Caco-2 (cell line): Measurements from ENCODE around the gene TSPAN32. TPM values are rescaled to one million over a fixed set of nuclear protein-coding genes. Genes with fewer than 3 reads are reported as not detected.

Experiments
- BruUV-seq: library from RNA; stranded (reverse); fragments of 400-500 nt; replicated peaks from 2 replicates; lab custom pipeline; 2021; lab: Mats Ljungman, UMichigan
- CTCF ChIA-PET: fragments of 300-600 bp; sonication (Branson Sonifier 250); formaldehyde crosslinking; loops from one replicate; lab custom pipeline; 2022; ENCODE audit warnings: antibody characterized with exemption; lab: Charles Lee
- POLR2A ChIA-PET: fragments of 300-600 bp; sonication (Branson Sonifier 250); formaldehyde crosslinking; loops from one replicate; lab custom pipeline; 2022; ENCODE audit warnings: antibody characterized with exemption; lab: Charles Lee
- DNase-seq, 2 experiments: peaks; one replicate each; pipeline versions ENCODE4 v3.0.0 to v3.0.0-alpha.2; 2020 to 2022
- H3K27me3 ChIP-seq: replicated peaks from 2 replicates; pipeline ENCODE4 v1.6.0; 2011; ENCODE audit warnings: low read length; ENCODE audit not compliant: control insufficient read depth, insufficient read depth
- H3K36me3 ChIP-seq: 2 replicates; pipeline ENCODE4 v1.5.1; 2011; ENCODE audit warnings: low read length; ENCODE audit not compliant: control insufficient read depth, insufficient read depth
- H3K4me1 ChIP-seq: fragments of 250-450 bp; sonication (Bioruptor Pico); 2 replicates; pipeline ENCODE4 v1.5.1; 2020; ENCODE audit warnings: mild to moderate bottlenecking
- H3K4me3 ChIP-seq: 2 replicates; pipeline ENCODE4 v1.5.1; 2011; ENCODE audit warnings: low read depth, mild to moderate bottlenecking, control low read depth, low read length
- H3K9me3 ChIP-seq: fragments of 250-450 bp; sonication (Bioruptor Pico); 2 replicates; pipeline ENCODE4 v1.5.1; 2020; ENCODE audit warnings: mild to moderate bottlenecking, moderate library complexity
- H3K27ac Mint-ChIP-seq: one replicate; pipeline ENCODE4 v1.8.0; 2022; ENCODE audit warnings: mixed read lengths; ENCODE audit not compliant: unreplicated experiment
- H3K27me3 Mint-ChIP-seq: one replicate; pipeline ENCODE4 v1.8.0; 2022; ENCODE audit warnings: mixed read lengths; ENCODE audit not compliant: insufficient read depth, unreplicated experiment
- H3K36me3 Mint-ChIP-seq: one replicate; pipeline ENCODE4 v1.8.0; 2022; ENCODE audit warnings: mild to moderate bottlenecking, mixed read lengths; ENCODE audit not compliant: insufficient read depth, unreplicated experiment
- H3K4me1 Mint-ChIP-seq: one replicate; pipeline ENCODE4 v1.8.0; 2022; ENCODE audit warnings: low read depth, mixed read lengths; ENCODE audit not compliant: unreplicated experiment
- H3K4me3 Mint-ChIP-seq: one replicate; pipeline ENCODE4 v1.8.0; 2022; ENCODE audit warnings: mild to moderate bottlenecking, moderate library complexity, mixed read lengths; ENCODE audit not compliant: unreplicated experiment
- H3K9me3 Mint-ChIP-seq: one replicate; pipeline ENCODE4 v1.8.0; 2022; ENCODE audit warnings: mixed read lengths; ENCODE audit not compliant: unreplicated experiment
- intact Hi-C: fragments of 100-400 bp; cut with micrococcal nuclease; formaldehyde crosslinking; loops from one replicate; pipeline ENCODE4 v1.10.0; 2022; ENCODE audit not compliant: unreplicated experiment
- total RNA-seq: library from RNA; stranded (reverse); gene quantifications from 2 replicates; pipeline ENCODE4 v1.2.3, GENCODE V29; 2022
- TF ChIP-seq, protein P1 (sequence below), 2 experiments: fragments of 200-600 bp in 1 of 2; IDR thresholded peaks; 1 replicate in 1 of 2; 2 replicates in 1 of 2; pipeline versions ENCODE4 v1.5.1 to v1.8.0; 2011 to 2022; ENCODE audit warnings: antibody characterized with exemption in 1 of 2, control low read depth in 1 of 2, inconsistent platforms in 1 of 2, low read depth in 1 of 2, low read length in 1 of 2, mild to moderate bottlenecking in 1 of 2, moderate library complexity in 1 of 2; ENCODE audit not compliant: insufficient read depth in 1 of 2, severe bottlenecking in 1 of 2, unreplicated experiment in 1 of 2

TSPAN32 gene
- total RNA-seq, 1 experiment from 2014 or later, result 1.2 TPM

DNA sequence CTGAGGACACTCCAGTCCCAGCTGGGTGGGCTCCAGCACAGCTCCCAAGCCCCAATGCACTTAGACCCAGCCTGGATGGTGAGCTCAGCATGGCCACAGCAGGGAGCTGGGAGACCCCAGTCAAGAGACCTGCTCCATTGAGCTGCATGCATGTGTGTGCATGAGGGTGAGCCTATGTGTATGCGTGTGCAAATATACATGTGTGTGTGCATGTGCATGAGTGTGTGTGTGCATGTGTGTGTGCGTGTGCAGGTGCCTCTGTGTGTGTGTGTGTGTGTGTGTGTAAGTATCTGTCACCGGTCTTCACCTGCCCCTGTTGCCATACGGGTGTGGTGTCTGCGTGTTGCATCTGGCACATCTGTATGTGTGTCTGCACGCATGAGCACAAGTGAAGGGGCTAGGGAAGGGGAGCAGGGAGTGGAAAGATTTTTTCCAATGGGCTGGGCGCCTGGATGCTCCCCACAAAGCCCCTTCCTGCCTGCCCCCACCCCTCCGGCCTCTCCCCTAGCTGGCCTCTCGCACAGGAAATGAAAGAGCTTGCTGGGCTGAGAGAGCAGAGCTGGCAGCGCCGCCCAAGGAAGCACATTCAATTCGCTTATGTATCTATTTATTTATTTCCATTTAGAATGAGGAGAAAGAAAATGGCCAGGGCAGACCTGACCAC, 4.1 kb downstream of the TSPAN32 start:
- BruUV-seq, result no TSS peak
- Mint-ChIP-seq H3K36me3 (no peaks in the 10 kb centered on the region), H3K4me1 (no peaks in the 10 kb centered on the region), H3K27ac (no peak overlapping the region), H3K27me3 (no peaks in the 10 kb centered on the region), H3K9me3 (no peaks in the 10 kb centered on the region), H3K4me3 (no peak overlapping the region)
- H3K4me3 ChIP-seq, result no peak overlapping the region
- intact Hi-C loops, result loop anchor here (1.0 to 5.0 kb wide), 2 partner anchors 114 to 226 kb away; no protein-coding TSS in a partner anchor
- H3K36me3 ChIP-seq, result no peaks in the 10 kb centered on the region
- H3K27me3 ChIP-seq, result no peaks in the 10 kb centered on the region
- TF ChIP-seq, protein P1, sequence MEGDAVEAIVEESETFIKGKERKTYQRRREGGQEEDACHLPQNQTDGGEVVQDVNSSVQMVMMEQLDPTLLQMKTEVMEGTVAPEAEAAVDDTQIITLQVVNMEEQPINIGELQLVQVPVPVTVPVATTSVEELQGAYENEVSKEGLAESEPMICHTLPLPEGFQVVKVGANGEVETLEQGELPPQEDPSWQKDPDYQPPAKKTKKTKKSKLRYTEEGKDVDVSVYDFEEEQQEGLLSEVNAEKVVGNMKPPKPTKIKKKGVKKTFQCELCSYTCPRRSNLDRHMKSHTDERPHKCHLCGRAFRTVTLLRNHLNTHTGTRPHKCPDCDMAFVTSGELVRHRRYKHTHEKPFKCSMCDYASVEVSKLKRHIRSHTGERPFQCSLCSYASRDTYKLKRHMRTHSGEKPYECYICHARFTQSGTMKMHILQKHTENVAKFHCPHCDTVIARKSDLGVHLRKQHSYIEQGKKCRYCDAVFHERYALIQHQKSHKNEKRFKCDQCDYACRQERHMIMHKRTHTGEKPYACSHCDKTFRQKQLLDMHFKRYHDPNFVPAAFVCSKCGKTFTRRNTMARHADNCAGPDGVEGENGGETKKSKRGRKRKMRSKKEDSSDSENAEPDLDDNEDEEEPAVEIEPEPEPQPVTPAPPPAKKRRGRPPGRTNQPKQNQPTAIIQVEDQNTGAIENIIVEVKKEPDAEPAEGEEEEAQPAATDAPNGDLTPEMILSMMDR (IDR thresholded peaks at IDR 0.05; ENCODE audit: insufficient read depth in 1 of 2, low read depth in 1 of 2, low read length in 1 of 2, severe bottlenecking in 1 of 2, unreplicated experiment in 1 of 2), result no peak
- H3K4me1 ChIP-seq, result peaks cover 44% of the 10 kb centered on the region
- H3K9me3 ChIP-seq, result no peaks in the 10 kb centered on the region
- ChIA-PET POLR2A (interaction anchor here (0.6 to 0.9 kb wide), 3 partner anchors 71 to 318 kb away, joined by 3 to 6 read pairs (median 6); no protein-coding TSS in a partner anchor), CTCF (interaction anchor here (0.6 to 9.8 kb wide), 15 partner anchors 31 to 1292 kb away, joined by 3 to 128 read pairs (median 4); partner anchors contain the start of gene TSSC4)
- DNase-seq, result no peak

DNA sequence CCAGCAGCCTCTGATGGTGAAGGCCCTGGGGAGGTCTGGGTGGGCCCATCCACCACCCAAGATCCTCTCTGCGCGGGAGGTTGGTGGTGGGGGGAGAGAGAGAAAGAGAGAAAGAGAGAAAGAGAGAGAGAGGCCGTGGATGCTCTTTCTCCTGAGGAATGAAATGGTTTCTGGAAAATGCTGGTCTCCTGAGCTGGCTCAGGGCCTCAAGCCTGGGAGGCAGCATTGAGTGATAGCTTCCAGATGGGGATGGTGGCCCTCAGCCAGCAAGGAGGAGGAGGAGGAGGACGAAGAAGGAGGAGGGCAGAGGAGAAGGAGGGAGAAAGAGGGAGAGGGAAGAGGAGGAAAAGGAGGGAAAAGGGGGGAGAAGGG, 4.6 kb downstream of the TSPAN32 start:
- Histone ChIP-seq H3K27me3 (no peaks in the 10 kb centered on the region), H3K9me3 (no peaks in the 10 kb centered on the region), H3K36me3 (no peaks in the 10 kb centered on the region), H3K4me1 (peaks cover 43% of the 10 kb centered on the region), H3K4me3 (no peak overlapping the region)
- no peak for DNase-seq
- no peaks in the 10 kb centered on the region for H3K4me1 Mint-ChIP-seq
- H3K27me3 Mint-ChIP-seq, result no peaks in the 10 kb centered on the region
- BruUV-seq, result no TSS peak
- TF ChIP-seq, protein P1 (IDR thresholded peaks at IDR 0.05; ENCODE audit: insufficient read depth in 1 of 2, low read depth in 1 of 2, low read length in 1 of 2, severe bottlenecking in 1 of 2, unreplicated experiment in 1 of 2), result no peak
- H3K4me3 Mint-ChIP-seq, result no peak overlapping the region
- ChIA-PET CTCF (interaction anchor here (0.7 to 9.8 kb wide), 2 partner anchors 31 to 114 kb away, joined by 3 to 128 read pairs; no protein-coding TSS in a partner anchor), POLR2A (interaction anchor here (0.6 kb wide), 1 partner anchor 318 kb away, joined by 6 read pairs; no protein-coding TSS in a partner anchor)
- no peaks in the 10 kb centered on the region for H3K36me3 Mint-ChIP-seq
- intact Hi-C loops, result loop anchor here (5.0 kb wide), 1 partner anchor 226 kb away; no protein-coding TSS in a partner anchor
- H3K9me3 Mint-ChIP-seq, result no peaks in the 10 kb centered on the region
- H3K27ac Mint-ChIP-seq, result no peak overlapping the region

DNA sequence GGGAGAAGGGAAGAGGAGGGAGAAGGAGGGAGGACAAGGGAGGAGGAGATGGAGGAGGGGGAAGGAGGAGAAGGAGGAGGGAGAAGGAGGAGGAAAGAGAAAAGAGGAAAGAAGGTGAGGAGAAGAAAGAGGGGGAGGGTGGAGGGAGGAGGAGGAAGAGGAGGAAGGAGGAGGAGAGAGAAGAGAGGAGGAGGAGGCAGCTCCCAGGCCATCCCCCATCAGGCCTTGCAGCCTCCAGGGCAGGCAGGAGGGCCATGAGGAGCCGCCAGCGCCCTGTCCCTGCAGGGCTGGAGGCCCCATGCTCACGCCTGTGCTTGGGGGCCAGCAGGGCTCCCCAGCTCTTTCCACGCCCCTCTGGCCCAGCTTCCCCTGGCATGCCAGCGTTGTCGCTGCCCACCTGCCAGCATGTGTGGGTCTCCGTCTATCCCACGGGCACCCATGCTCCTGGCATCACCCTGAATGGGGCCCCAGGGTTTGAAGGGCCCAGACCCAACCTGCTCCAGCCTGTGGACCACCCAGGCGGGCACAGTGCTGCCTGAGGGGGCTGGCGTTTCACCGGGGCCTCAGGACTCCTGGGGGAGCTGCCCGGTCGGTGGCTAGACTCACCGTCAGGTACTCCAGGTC, 5.2 kb downstream of the TSPAN32 start:
- no peaks in the 10 kb centered on the region for H3K4me1 Mint-ChIP-seq
- no peaks in the 10 kb centered on the region for H3K27me3 Mint-ChIP-seq
- BruUV-seq, result no TSS peak
- no peaks in the 10 kb centered on the region for H3K36me3 Mint-ChIP-seq
- intact Hi-C loops, result loop anchor here (5.0 kb wide), 1 partner anchor 225 kb away; no protein-coding TSS in a partner anchor
- POLR2A ChIA-PET, result no interaction called here
- Histone ChIP-seq H3K4me1 (peaks cover 38% of the 10 kb centered on the region), H3K9me3 (no peaks in the 10 kb centered on the region), H3K36me3 (no peaks in the 10 kb centered on the region), H3K27me3 (no peaks in the 10 kb centered on the region), H3K4me3 (no peak overlapping the region)
- no peaks in the 10 kb centered on the region for H3K9me3 Mint-ChIP-seq
- CTCF ChIA-PET, result interaction anchor here (9.8 kb wide), 1 partner anchor 113 kb away, joined by 128 read pairs; no protein-coding TSS in a partner anchor
- H3K4me3 Mint-ChIP-seq, result no peak overlapping the region
- no peak overlapping the region for H3K27ac Mint-ChIP-seq
- no peak for DNase-seq
- TF ChIP-seq, protein P1 (IDR thresholded peaks at IDR 0.05; ENCODE audit: insufficient read depth in 1 of 2, low read depth in 1 of 2, low read length in 1 of 2, severe bottlenecking in 1 of 2, unreplicated experiment in 1 of 2), result no peak
